ENCODE measurements around the gene TMEM141. TPM values are rescaled to one million over a fixed set of nuclear protein-coding genes. Genes with fewer than 3 reads are reported as not detected.

Gene TMEM141
- total RNA-seq, 1 experiment from 2014 or later, result 70.4 TPM

- Mint-ChIP-seq H3K9me3 (ENCODE audit: unreplicated experiment) (no peaks in the 10 kb centered on the region), H3K4me3 (ENCODE audit: unreplicated experiment) (no peak overlapping the region), H3K4me1 (ENCODE audit: insufficient read depth, unreplicated experiment) (peaks cover 2% of the 10 kb centered on the region), H3K36me3 (ENCODE audit: insufficient read depth, unreplicated experiment) (no peaks in the 10 kb centered on the region), H3K27ac (ENCODE audit: low read depth, unreplicated experiment) (no peak overlapping the region), H3K27me3 (ENCODE audit: insufficient read depth, unreplicated experiment) (no peaks in the 10 kb centered on the region)
- POLR2A ChIA-PET, result no interaction called here
- intact Hi-C loops (cut with micrococcal nuclease), result no loop called here
- no peak for TF ChIP-seq CTCF (IDR thresholded peaks at IDR 0.05; ENCODE audit: unreplicated experiment)
- BruUV-seq (replicated peaks), result no TSS peak
- CTCF ChIA-PET, result interaction anchor here (0.6 to 4.8 kb wide), 5 partner anchors 13 to 345 kb away, joined by 3 to 30 read pairs (median 4); no protein-coding TSS in a partner anchor
- no peak for DNase-seq (ENCODE audit: unreplicated experiment)
These were observed 29.6 kb upstream of the TMEM141 start for GRCh38 chr9:136761545-136761981.

- intact Hi-C loops (cut with micrococcal nuclease), result no loop called here
- no peak overlapping the region for H3K4me3 Mint-ChIP-seq (ENCODE audit: unreplicated experiment)
These were observed 28.9 kb upstream of the TMEM141 start for GRCh38 chr9:136762221-136762691.

GRCh38 chr9:136762915-136763648, 28.1 kb upstream of the TMEM141 start:
- ChIA-PET POLR2A (no interaction called here), CTCF (interaction anchor here (0.7 to 1.0 kb wide), 3 partner anchors 15 to 110 kb away, joined by 3 read pairs; no protein-coding TSS in a partner anchor)
- intact Hi-C loops (cut with micrococcal nuclease), result no loop called here
- peak; percentile 14 for DNase-seq (ENCODE audit: unreplicated experiment)
- Mint-ChIP-seq H3K27me3 (ENCODE audit: insufficient read depth, unreplicated experiment) (no peaks in the 10 kb centered on the region), H3K4me1 (ENCODE audit: insufficient read depth, unreplicated experiment) (peaks cover 7% of the 10 kb centered on the region), H3K4me3 (ENCODE audit: unreplicated experiment) (no peak overlapping the region), H3K36me3 (ENCODE audit: insufficient read depth, unreplicated experiment) (no peaks in the 10 kb centered on the region), H3K27ac (ENCODE audit: low read depth, unreplicated experiment) (no peak overlapping the region), H3K9me3 (ENCODE audit: unreplicated experiment) (no peaks in the 10 kb centered on the region)
- no peak for TF ChIP-seq CTCF (IDR thresholded peaks at IDR 0.05; ENCODE audit: unreplicated experiment)
- BruUV-seq (replicated peaks), result no TSS peak

More at GRCh38 chr9:136762221-136762691, 28.9 kb upstream of the TMEM141 start:
- no TSS peak for BruUV-seq (replicated peaks)
- Mint-ChIP-seq H3K27me3 (ENCODE audit: insufficient read depth, unreplicated experiment) (no peaks in the 10 kb centered on the region), H3K27ac (ENCODE audit: low read depth, unreplicated experiment) (no peak overlapping the region), H3K36me3 (ENCODE audit: insufficient read depth, unreplicated experiment) (no peaks in the 10 kb centered on the region), H3K4me1 (ENCODE audit: insufficient read depth, unreplicated experiment) (peaks cover 7% of the 10 kb centered on the region), H3K9me3 (ENCODE audit: unreplicated experiment) (no peaks in the 10 kb centered on the region)
- ChIA-PET POLR2A (no interaction called here), CTCF (interaction anchor here (0.6 to 4.8 kb wide), 5 partner anchors 12 to 273 kb away, joined by 3 to 30 read pairs (median 3); no protein-coding TSS in a partner anchor)
- no peak for DNase-seq (ENCODE audit: unreplicated experiment)
- TF ChIP-seq CTCF (IDR thresholded peaks at IDR 0.05; ENCODE audit: unreplicated experiment), result no peak

GRCh38 chr9:136763649-136764035, 27.5 kb upstream of the TMEM141 start:
- H3K27ac Mint-ChIP-seq (ENCODE audit: low read depth, unreplicated experiment), result no peak overlapping the region
- no peaks in the 10 kb centered on the region for H3K9me3 Mint-ChIP-seq (ENCODE audit: unreplicated experiment)
- H3K4me3 Mint-ChIP-seq (ENCODE audit: unreplicated experiment), result no peak overlapping the region
- no peaks in the 10 kb centered on the region for H3K36me3 Mint-ChIP-seq (ENCODE audit: insufficient read depth, unreplicated experiment)
- no peak for TF ChIP-seq CTCF (IDR thresholded peaks at IDR 0.05; ENCODE audit: unreplicated experiment)
- CTCF ChIA-PET, result interaction anchor here (0.7 to 1.0 kb wide), 3 partner anchors 14 to 34 kb away, joined by 3 read pairs; no protein-coding TSS in a partner anchor
- DNase-seq (ENCODE audit: unreplicated experiment), result no peak
- H3K27me3 Mint-ChIP-seq (ENCODE audit: insufficient read depth, unreplicated experiment), result no peaks in the 10 kb centered on the region
- POLR2A ChIA-PET, result no interaction called here
- no TSS peak for BruUV-seq (replicated peaks)
- H3K4me1 Mint-ChIP-seq (ENCODE audit: insufficient read depth, unreplicated experiment), result peaks cover 7% of the 10 kb centered on the region
- intact Hi-C loops (cut with micrococcal nuclease), result no loop called here

Data from MCF 10A (cell line).